Activated naive CD4-positive, alpha-beta T cell treated with anti-CD3 and anti-CD28 coated beads, Interleukin-2, amount 50 U/mL, for 24 hours (primary cell): Measurements from ENCODE around the gene STPG3.

Source experiments
- H3K27ac Mint-ChIP-seq: one replicate; pipeline ENCODE4 v1.8.0; 2021; ENCODE audit warnings: mild to moderate bottlenecking, mixed read lengths
- H3K27me3 Mint-ChIP-seq: one replicate; pipeline ENCODE4 v1.8.0; 2021; ENCODE audit warnings: mixed read lengths
- H3K36me3 Mint-ChIP-seq: one replicate; pipeline ENCODE4 v1.8.0; 2021; ENCODE audit warnings: mixed read lengths
- H3K4me1 Mint-ChIP-seq: one replicate; pipeline ENCODE4 v1.8.0; 2021; ENCODE audit warnings: mixed read lengths
- H3K4me3 Mint-ChIP-seq: one replicate; pipeline ENCODE4 v1.8.0; 2021; ENCODE audit warnings: mild to moderate bottlenecking, mixed read lengths
- H3K9me3 Mint-ChIP-seq: one replicate; pipeline ENCODE4 v1.8.0; 2021; ENCODE audit warnings: mixed read lengths

STPG3 gene

GRCh38 chr9:137218754-137219271 lies 32.3 kb upstream of the STPG3 start:
- Mint-ChIP-seq H3K27me3 (no peaks in the 10 kb centered on the region), H3K9me3 (no peaks in the 10 kb centered on the region), H3K36me3 (no peaks in the 10 kb centered on the region), H3K4me1 (peaks cover 3% of the 10 kb centered on the region), H3K27ac (no peak overlapping the region), H3K4me3 (no peak overlapping the region)

GRCh38 chr9:137219757-137220316 lies 31.2 kb upstream of the STPG3 start:
- Mint-ChIP-seq H3K27ac (no peak overlapping the region), H3K36me3 (no peaks in the 10 kb centered on the region), H3K27me3 (no peaks in the 10 kb centered on the region), H3K4me1 (peaks cover 3% of the 10 kb centered on the region), H3K9me3 (no peaks in the 10 kb centered on the region), H3K4me3 (no peak overlapping the region)

GRCh38 chr9:137220317-137221094 lies 30.6 kb upstream of the STPG3 start:
- Mint-ChIP-seq H3K27ac (peak overlapping the region; percentile 72), H3K4me1 (peaks cover 3% of the 10 kb centered on the region), H3K36me3 (no peaks in the 10 kb centered on the region), H3K4me3 (no peak overlapping the region), H3K9me3 (no peaks in the 10 kb centered on the region), H3K27me3 (no peaks in the 10 kb centered on the region)

- Mint-ChIP-seq H3K36me3 (no peaks in the 10 kb centered on the region), H3K9me3 (no peaks in the 10 kb centered on the region), H3K4me3 (no peak overlapping the region), H3K4me1 (peaks cover 3% of the 10 kb centered on the region), H3K27ac (no peak overlapping the region), H3K27me3 (no peaks in the 10 kb centered on the region)
Observed at GRCh38 chr9:137221095-137221505, 30.0 kb upstream of the STPG3 start.

- Mint-ChIP-seq H3K27ac (no peak overlapping the region), H3K4me3 (no peak overlapping the region)
Observed at GRCh38 chr9:137221506-137222111, 29.5 kb upstream of the STPG3 start.

GRCh38 chr9:137222190-137223077 lies 28.7 kb upstream of the STPG3 start, which contains the start of gene RNF208:
Gene RNF208 (minus strand): TSS chr9:137222240. CDS start chr9:137221212, 1,028 bp downstream.
- Mint-ChIP-seq H3K27me3 (no peaks in the 10 kb centered on the region), H3K4me3 (peak within 1 kb of the TSS; percentile 82), H3K36me3 (no peaks in the 10 kb centered on the region), H3K27ac (peak within 1 kb of the TSS; percentile 27), H3K4me1 (peaks cover 4% of the 10 kb centered on the region), H3K9me3 (no peaks in the 10 kb centered on the region)

More at GRCh38 chr9:137221506-137222111, 29.5 kb upstream of the STPG3 start:
- H3K9me3 Mint-ChIP-seq, result no peaks in the 10 kb centered on the region
- H3K27me3 Mint-ChIP-seq, result no peaks in the 10 kb centered on the region
- H3K4me1 Mint-ChIP-seq, result peaks cover 3% of the 10 kb centered on the region
- H3K36me3 Mint-ChIP-seq, result no peaks in the 10 kb centered on the region

- Mint-ChIP-seq H3K4me3 (peak overlapping the region; percentile 82), H3K9me3 (no peaks in the 10 kb centered on the region), H3K36me3 (no peaks in the 10 kb centered on the region), H3K27me3 (peaks cover 2% of the 10 kb centered on the region), H3K4me1 (peaks cover 8% of the 10 kb centered on the region), H3K27ac (peak overlapping the region; percentile 65)
Observed at GRCh38 chr9:137223078-137223970, 27.8 kb upstream of the STPG3 start.

GRCh38 chr9:137224830-137225694 lies 26.0 kb upstream of the STPG3 start, which contains the start of gene CYSRT1:
Gene CYSRT1 (plus strand): TSS chr9:137225174. CDS start chr9:137225622, 448 bp downstream.
- Mint-ChIP-seq H3K27me3 (peaks cover 2% of the 10 kb centered on the region), H3K9me3 (no peaks in the 10 kb centered on the region), H3K4me3 (peak within 1 kb of the TSS; percentile 82), H3K27ac (no peak within 1 kb of the TSS), H3K36me3 (no peaks in the 10 kb centered on the region), H3K4me1 (peaks cover 8% of the 10 kb centered on the region)

- peaks cover 8% of the 10 kb centered on the region for H3K4me1 Mint-ChIP-seq
- H3K27ac Mint-ChIP-seq, result no peak overlapping the region
- no peaks in the 10 kb centered on the region for H3K36me3 Mint-ChIP-seq
- H3K9me3 Mint-ChIP-seq, result no peaks in the 10 kb centered on the region
- H3K27me3 Mint-ChIP-seq, result peaks cover 2% of the 10 kb centered on the region
- no peak overlapping the region for H3K4me3 Mint-ChIP-seq
Observed at GRCh38 chr9:137225699-137226331, 25.3 kb upstream of the STPG3 start.

- H3K27me3 Mint-ChIP-seq, result peaks cover 2% of the 10 kb centered on the region
- H3K4me3 Mint-ChIP-seq, result no peak overlapping the region
- peaks cover 8% of the 10 kb centered on the region for H3K4me1 Mint-ChIP-seq
- no peak overlapping the region for H3K27ac Mint-ChIP-seq
- no peaks in the 10 kb centered on the region for H3K36me3 Mint-ChIP-seq
- no peaks in the 10 kb centered on the region for H3K9me3 Mint-ChIP-seq
Observed at GRCh38 chr9:137226338-137227053, 24.6 kb upstream of the STPG3 start.

GRCh38 chr9:137227054-137227852 lies 23.8 kb upstream of the STPG3 start, which contains the start of gene RNF224:
Gene RNF224 (plus strand): TSS chr9:137227502. CDS start chr9:137228336, 834 bp downstream.
- Mint-ChIP-seq H3K4me3 (peak within 1 kb of the TSS; percentile 16), H3K36me3 (no peaks in the 10 kb centered on the region), H3K9me3 (no peaks in the 10 kb centered on the region), H3K27ac (peak within 1 kb of the TSS; percentile 70), H3K27me3 (peaks cover 2% of the 10 kb centered on the region), H3K4me1 (peaks cover 8% of the 10 kb centered on the region)
